Right atrium auricular region (tissue), 2 donors: ENCODE results near the gene LBHD2. TPM values are rescaled to one million over a fixed set of nuclear protein-coding genes. Genes with fewer than 3 reads are reported as not detected.

ENCODE experiments used
- DNase-seq: peaks from one replicate; pipeline ENCODE4 v3.0.0-alpha.2; 2019; ENCODE audit warnings: low spot score
- H3K27ac ChIP-seq, 2 donors: fragments of 200-600 bp; sonication (generic); 1 replicate in 1 of 2; 2 replicates in 1 of 2; pipeline ENCODE4 v1.5.1; 2016 to 2019
- H3K27me3 ChIP-seq, 2 donors: fragments of 200-600 bp; sonication (generic); one replicate each; pipeline versions ENCODE4 v1.5.1 to v1.6.0; 2017 to 2019
- H3K36me3 ChIP-seq: fragments of 200-600 bp; sonication (generic); one replicate; pipeline ENCODE4 v1.5.1; 2016
- H3K4me1 ChIP-seq, 2 donors: fragments of 200-600 bp; sonication (generic); one replicate each; pipeline versions ENCODE4 v1.5.1 to v1.6.0; 2017 to 2019
- H3K4me3 ChIP-seq, 2 donors: fragments of 200-600 bp; sonication (generic); 1 replicate in 1 of 2; 2 replicates in 1 of 2; pipeline ENCODE4 v1.5.1; 2017 to 2019; ENCODE audit warnings: mild to moderate bottlenecking in 1 of 2, moderate library complexity in 1 of 2
- H3K9me3 ChIP-seq, 2 donors: fragments of 200-600 bp; sonication (generic); one replicate each; pipeline ENCODE4 v1.5.1; 2019
- CTCF ChIP-seq, 2 donors: fragments of 200-600 bp; sonication (generic); IDR thresholded peaks; one replicate each; pipeline ENCODE4 v1.5.1; 2019; ENCODE audit warnings: antibody characterized with exemption in 2 of 2
- total RNA-seq, 2 donors: library from RNA; depleted of rRNA; stranded (reverse); fragments of >200 nt; gene quantifications; one replicate each; pipeline ENCODE4 v1.1.0, GENCODE V29; 2016

LBHD2 gene
- total RNA-seq, 2 donors from 2014 or later: not detected

GRCh38 chr14:103086771-103087342 is 2.8 kb downstream of the LBHD2 start:
- peaks cover 0 to 18% of the 10 kb centered on the region in 2 donors for H3K4me1 ChIP-seq
- no peak for TF ChIP-seq CTCF (IDR thresholded peaks at IDR 0.05)
- H3K27me3 ChIP-seq: peaks cover 5% of the 10 kb centered on the region in 2 donors
- no peak for DNase-seq
- H3K27ac ChIP-seq: no peak overlapping the region
- no peak overlapping the region for H3K4me3 ChIP-seq
- H3K9me3 ChIP-seq: no peaks in the 10 kb centered on the region
- H3K36me3 ChIP-seq: no peaks in the 10 kb centered on the region

- H3K27me3 ChIP-seq: peaks cover 5% of the 10 kb centered on the region in 2 donors
- no peak for DNase-seq
Measured at GRCh38 chr14:103087343-103087835, 3.4 kb downstream of the LBHD2 start.

GRCh38 chr14:103088921-103089320 is 4.9 kb downstream of the LBHD2 start:
- no peak overlapping the region for H3K27ac ChIP-seq
- H3K27me3 ChIP-seq: peaks cover 5% of the 10 kb centered on the region in 2 donors
- no peaks in the 10 kb centered on the region for H3K9me3 ChIP-seq
- no peak overlapping the region for H3K4me3 ChIP-seq
- H3K36me3 ChIP-seq: no peaks in the 10 kb centered on the region
- TF ChIP-seq CTCF (IDR thresholded peaks at IDR 0.05): no peak
- peaks cover 0 to 19% of the 10 kb centered on the region in 2 donors for H3K4me1 ChIP-seq
- no peak for DNase-seq

More at GRCh38 chr14:103087343-103087835, 3.4 kb downstream of the LBHD2 start:
- Histone ChIP-seq H3K27ac (no peak overlapping the region), H3K36me3 (no peaks in the 10 kb centered on the region), H3K4me1 (peaks cover 0 to 20% of the 10 kb centered on the region in 2 donors), H3K4me3 (no peak overlapping the region), H3K9me3 (no peaks in the 10 kb centered on the region)
- no peak for TF ChIP-seq CTCF (IDR thresholded peaks at IDR 0.05)

- no peak for TF ChIP-seq CTCF (IDR thresholded peaks at IDR 0.05)
- Histone ChIP-seq H3K9me3 (no peaks in the 10 kb centered on the region), H3K4me3 (no peak overlapping the region), H3K27me3 (peaks cover 0 to 5% of the 10 kb centered on the region in 2 donors), H3K36me3 (no peaks in the 10 kb centered on the region), H3K4me1 (peaks cover 0 to 20% of the 10 kb centered on the region in 2 donors), H3K27ac (no peak overlapping the region)
- no peak for DNase-seq
Measured at GRCh38 chr14:103089386-103090335, 5.7 kb downstream of the LBHD2 start.

- Histone ChIP-seq H3K4me1 (peaks cover 0 to 24% of the 10 kb centered on the region in 2 donors), H3K27me3 (no peaks in the 10 kb centered on the region), H3K27ac (no peak overlapping the region), H3K4me3 (peak overlapping the region in 1 of 2 donors; percentile 58), H3K36me3 (no peaks in the 10 kb centered on the region), H3K9me3 (no peaks in the 10 kb centered on the region)
- no peak for TF ChIP-seq CTCF (IDR thresholded peaks at IDR 0.05)
- DNase-seq: no peak
Measured at GRCh38 chr14:103090481-103091020, 6.5 kb downstream of the LBHD2 start.
